Hepatocyte (in vitro differentiated cells): ENCODE data around the gene ZNF282.

Experiments used
- EZH2 ChIP-seq: fragments of 200-600 bp; sonication (generic); IDR thresholded peaks from 2 replicates; pipeline ENCODE4 v1.6.1; 2016; ENCODE audit warnings: antibody characterized with exemption, mild to moderate bottlenecking, borderline replicate concordance
- EZH2phosphoT487 ChIP-seq: fragments of 200-600 bp; sonication (generic); IDR thresholded peaks from one replicate; pipeline ENCODE4 v1.6.1; 2018; ENCODE audit warnings: antibody characterized with exemption, mild to moderate bottlenecking, low read depth, moderate library complexity; ENCODE audit not compliant: unreplicated experiment, severe bottlenecking
- TF ChIP-seq, protein P1 (sequence below): fragments of 200-600 bp; sonication (generic); IDR thresholded peaks from 2 replicates; pipeline ENCODE4 v1.5.1; 2016; ENCODE audit warnings: antibody characterized with exemption, mild to moderate bottlenecking; ENCODE audit not compliant: poor library complexity

DNA sequence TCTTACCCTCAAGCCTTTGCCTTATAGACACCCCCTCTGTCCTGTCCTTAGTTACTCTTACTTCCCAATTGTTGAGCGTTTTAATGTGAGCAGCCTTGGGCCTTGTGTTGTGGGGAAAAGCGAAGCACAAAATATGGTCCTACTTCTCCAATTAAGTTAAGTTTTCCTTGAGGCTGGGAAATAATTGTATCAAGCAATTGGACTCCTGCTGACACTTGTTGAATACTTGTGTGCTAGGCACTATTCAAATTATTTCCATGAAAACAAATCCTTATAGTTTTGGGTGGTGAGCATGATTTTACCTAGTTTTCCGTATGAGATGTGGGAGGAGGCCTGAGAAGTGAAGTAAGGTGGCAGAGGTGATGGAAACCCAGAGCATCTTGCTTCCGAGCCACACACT, 61.2 kb downstream of the ZNF282 start:
- TF ChIP-seq EZH2phosphoT487: no peak
- TF ChIP-seq EZH2: no peak
- TF ChIP-seq, protein P1, sequence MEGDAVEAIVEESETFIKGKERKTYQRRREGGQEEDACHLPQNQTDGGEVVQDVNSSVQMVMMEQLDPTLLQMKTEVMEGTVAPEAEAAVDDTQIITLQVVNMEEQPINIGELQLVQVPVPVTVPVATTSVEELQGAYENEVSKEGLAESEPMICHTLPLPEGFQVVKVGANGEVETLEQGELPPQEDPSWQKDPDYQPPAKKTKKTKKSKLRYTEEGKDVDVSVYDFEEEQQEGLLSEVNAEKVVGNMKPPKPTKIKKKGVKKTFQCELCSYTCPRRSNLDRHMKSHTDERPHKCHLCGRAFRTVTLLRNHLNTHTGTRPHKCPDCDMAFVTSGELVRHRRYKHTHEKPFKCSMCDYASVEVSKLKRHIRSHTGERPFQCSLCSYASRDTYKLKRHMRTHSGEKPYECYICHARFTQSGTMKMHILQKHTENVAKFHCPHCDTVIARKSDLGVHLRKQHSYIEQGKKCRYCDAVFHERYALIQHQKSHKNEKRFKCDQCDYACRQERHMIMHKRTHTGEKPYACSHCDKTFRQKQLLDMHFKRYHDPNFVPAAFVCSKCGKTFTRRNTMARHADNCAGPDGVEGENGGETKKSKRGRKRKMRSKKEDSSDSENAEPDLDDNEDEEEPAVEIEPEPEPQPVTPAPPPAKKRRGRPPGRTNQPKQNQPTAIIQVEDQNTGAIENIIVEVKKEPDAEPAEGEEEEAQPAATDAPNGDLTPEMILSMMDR: no peak
